Lung (tissue), 12 donors: ENCODE measurements around the gene PCBP4. TPM values are rescaled to one million over a fixed set of nuclear protein-coding genes. Genes with fewer than 3 reads are reported as not detected.
"Not testable (repeated sequence)": the region's sequence is repeated elsewhere in the genome, so short reads cannot be mapped to it uniquely, and the experiment has no call there.

Experiments
- ATAC-seq: fragments of 200-7000 bp; cut with Tn5 transposase; one replicate; pipeline ENCODE4 v1.9.1; 2020; ENCODE audit warnings: moderate number of reproducible peaks; ENCODE audit not compliant: insufficient read depth, low FRiP score
- DNase-seq, 3 donors: peaks; one replicate each; pipeline ENCODE4 v3.0.0-alpha.2; 2013 to 2017
- H3K27ac ChIP-seq, 2 donors: one replicate each; pipeline ENCODE4 v1.5.1; 2013; ENCODE audit warnings: mild to moderate bottlenecking in 2 of 2, moderate library complexity in 2 of 2, control low read depth in 1 of 2, inconsistent platforms in 1 of 2, low read depth in 1 of 2, low read length in 1 of 2
- H3K27me3 ChIP-seq, 3 donors: one replicate each; pipeline ENCODE4 v1.5.1; 2013; ENCODE audit warnings: low read length in 2 of 3; ENCODE audit not compliant: control insufficient read depth in 3 of 3, insufficient read depth in 3 of 3
- H3K36me3 ChIP-seq, 4 donors: one replicate each; pipeline ENCODE4 v1.5.1; 2013; ENCODE audit warnings: low read length in 4 of 4, mild to moderate bottlenecking in 1 of 4, moderate library complexity in 1 of 4; ENCODE audit not compliant: control insufficient read depth in 4 of 4, insufficient read depth in 4 of 4
- H3K4me1 ChIP-seq, 5 donors: one replicate each; pipeline ENCODE4 v1.5.1; 2013; ENCODE audit warnings: low read length in 5 of 5, mild to moderate bottlenecking in 2 of 5, moderate library complexity in 1 of 5; ENCODE audit not compliant: control insufficient read depth in 5 of 5, insufficient read depth in 5 of 5
- H3K4me3 ChIP-seq: one replicate; pipeline ENCODE4 v1.5.1; 2013; ENCODE audit warnings: mild to moderate bottlenecking, control low read depth, moderate library complexity
- H3K9ac ChIP-seq, 2 donors: one replicate each; pipeline ENCODE4 v1.5.1; 2013; ENCODE audit warnings: low read length in 2 of 2, control low read depth in 1 of 2; ENCODE audit not compliant: insufficient read depth in 1 of 2
- H3K9me3 ChIP-seq, 4 donors: one replicate each; pipeline ENCODE4 v1.5.1; 2013; ENCODE audit warnings: low read length in 3 of 4, mild to moderate bottlenecking in 1 of 4, moderate library complexity in 1 of 4; ENCODE audit not compliant: control insufficient read depth in 4 of 4, insufficient read depth in 3 of 4
- CTCF ChIP-seq: IDR thresholded peaks from 2 replicates; pipeline ENCODE4 v1.5.1; 2012; ENCODE audit warnings: mild to moderate bottlenecking; ENCODE audit errors: control extremely low read depth, extremely low read depth
- WGBS, 2 donors: extraction: QIAGEN DNeasy Blood & Tissue Kit; methylation state at CpG; one replicate each; pipeline ENCODE4 v1.1.7; 2013; 5-methylcytosine and 5-hydroxymethylcytosine counted together
- polyA plus RNA-seq, 2 donors: library from polyadenylated mRNA; stranded (reverse); fragments of 200-250 nt; gene quantifications; one replicate each; pipeline ENCODE4 v1.2.1, GENCODE V29; 2013
- total RNA-seq, 2 donors: library from RNA; depleted of rRNA in 1 of 2; stranded (reverse); fragments of >200 nt in 1 of 2; gene quantifications; one replicate each; pipeline ENCODE4 v1.2.1, GENCODE V29; 2014 to 2021
- donor health status: control.
- donor health status: control.
- donor health status: Bipolar disorder and iron deficiency.
- donor health status: healthy.
- donor health status: DM: yes; HTN: yes; CAD: no.

Gene PCBP4
- total and polyA plus RNA-seq, 4 donors = 17.4 to 44.3 (median 28.6) TPM

- peak overlapping the region in 1 of 2 donors; percentile 96 for H3K27ac ChIP-seq
- no peak for TF ChIP-seq CTCF
- peaks cover 0 to 2% (median 0%) of the 10 kb centered on the region in 4 donors for H3K9me3 ChIP-seq
- WGBS, 2 donors = 67 to 90% methylated on average over 2 of the region's 2 CpGs
- DNase-seq (no peak), ATAC-seq (no peak)
- H3K36me3 ChIP-seq = peaks cover 2 to 21% (median 20%) of the 10 kb centered on the region in 4 donors
- H3K4me1 ChIP-seq = peaks cover 4 to 14% (median 9%) of the 10 kb centered on the region in 5 donors
- peaks cover 0 to 2% (median 0%) of the 10 kb centered on the region in 3 donors for H3K27me3 ChIP-seq
- H3K4me3 ChIP-seq = peak overlapping the region; percentile 99
- H3K9ac ChIP-seq = peak overlapping the region; percentile 99 to 100
These were observed 27.3 kb upstream of the PCBP4 start for GRCh38 chr3:51994530-51994929.

- ATAC-seq, H3K4me3 ChIP-seq: not testable (repeated sequence)
These were observed 26.4 kb upstream of the PCBP4 start for GRCh38 chr3:51993657-51994056.

GRCh38 chr3:51992017-51992682 lies 24.9 kb upstream of the PCBP4 start:
- ATAC-seq (no peak), DNase-seq (no peak)
- Histone ChIP-seq H3K4me1 (peaks cover 4 to 16% (median 9%) of the 10 kb centered on the region in 5 donors), H3K27me3 (no peaks in the 10 kb centered on the region), H3K9me3 (no peaks in the 10 kb centered on the region), H3K27ac (no peak overlapping the region), H3K9ac (no peak overlapping the region), H3K36me3 (peaks cover 2 to 21% (median 20%) of the 10 kb centered on the region in 4 donors), H3K4me3 (no peak overlapping the region)
- 85 to 94% methylated on average over 3 of the region's 3 CpGs for WGBS, 2 donors
- TF ChIP-seq CTCF = no peak

More at GRCh38 chr3:51993657-51994056, 26.4 kb upstream of the PCBP4 start:
- H3K36me3 ChIP-seq = peaks cover 2 to 21% (median 20%) of the 10 kb centered on the region in 4 donors
- not testable (repeated sequence) for H3K9ac ChIP-seq, H3K27me3 ChIP-seq, DNase-seq, H3K27ac ChIP-seq, H3K9me3 ChIP-seq
- WGBS, 2 donors = 86 to 92% methylated on average over 9 to 10 of the region's 13 CpGs
- H3K4me1 ChIP-seq = peaks cover 4 to 16% (median 9%) of the 10 kb centered on the region in 5 donors

GRCh38 chr3:51990501-51990971 lies 23.3 kb upstream of the PCBP4 start:
- H3K9me3 ChIP-seq, ATAC-seq, H3K27me3 ChIP-seq, H3K27ac ChIP-seq, H3K4me3 ChIP-seq, H3K9ac ChIP-seq, DNase-seq: not testable (repeated sequence)
- 75 to 84% methylated on average over 27 to 38 of the region's 38 CpGs for WGBS, 2 donors
- H3K36me3 ChIP-seq = peaks cover 2 to 21% (median 20%) of the 10 kb centered on the region in 4 donors
- peaks cover 4 to 16% (median 9%) of the 10 kb centered on the region in 5 donors for H3K4me1 ChIP-seq
